Cardiac muscle cell (in vitro differentiated cells and primary cell): Measurements from ENCODE around the gene LILRB4. TPM values are rescaled to one million over a fixed set of nuclear protein-coding genes. Genes with fewer than 3 reads are reported as not detected.
"Not testable (repeated sequence)": the region's sequence is repeated elsewhere in the genome, so short reads cannot be mapped to it uniquely, and the experiment has no call there.

Experiments used
- DNase-seq, 2 donors: peaks; one replicate each; pipeline versions ENCODE4 v3.0.0 to v3.0.0-alpha.2; 2010 to 2017; ENCODE audit warnings: low read depth in 1 of 2, low spot score in 1 of 2
- H3K27ac ChIP-seq: fragments of 200-600 bp; sonication (generic); 2 replicates; pipeline ENCODE4 v1.5.1; 2016
- H3K27me3 ChIP-seq: fragments of 200-600 bp; sonication (generic); 2 replicates; pipeline ENCODE4 v1.6.0; 2016; ENCODE audit warnings: control low read depth
- H3K36me3 ChIP-seq: fragments of 200-600 bp; sonication (generic); 2 replicates; pipeline ENCODE4 v1.5.1; 2016; ENCODE audit warnings: control low read depth
- H3K4me1 ChIP-seq: fragments of 200-600 bp; sonication (generic); 2 replicates; pipeline ENCODE4 v1.8.1; 2017; ENCODE audit warnings: low read depth, mild to moderate bottlenecking, mixed run types
- H3K4me3 ChIP-seq: fragments of 200-600 bp; sonication (generic); 2 replicates; pipeline ENCODE4 v1.5.1; 2016; ENCODE audit warnings: mild to moderate bottlenecking
- H3K9me3 ChIP-seq: fragments of 200-600 bp; sonication (generic); 2 replicates; pipeline ENCODE4 v1.5.1; 2017; ENCODE audit warnings: low read depth, mild to moderate bottlenecking, control low read depth
- polyA plus RNA-seq: library from polyadenylated mRNA; unstranded; fragments of >200 nt; fragmentation: Nextera tagmentation; extraction: Ambion mirVana; gene quantifications from 2 replicates; pipeline ENCODE4 v1.2.1, GENCODE V29; 2016
- total RNA-seq: library from RNA; depleted of rRNA; stranded (reverse); fragments of >200 nt; gene quantifications from 2 replicates; pipeline ENCODE4 v1.2.3, GENCODE V29; 2016
- TF ChIP-seq, protein P1 (sequence below): IDR thresholded peaks from 2 replicates; pipeline ENCODE4 v1.5.1; 2012; ENCODE audit warnings: low read depth, mild to moderate bottlenecking, low read length

Gene LILRB4
- total and polyA plus RNA-seq, 2 experiments from 2014 or later, result not detected

DNA sequence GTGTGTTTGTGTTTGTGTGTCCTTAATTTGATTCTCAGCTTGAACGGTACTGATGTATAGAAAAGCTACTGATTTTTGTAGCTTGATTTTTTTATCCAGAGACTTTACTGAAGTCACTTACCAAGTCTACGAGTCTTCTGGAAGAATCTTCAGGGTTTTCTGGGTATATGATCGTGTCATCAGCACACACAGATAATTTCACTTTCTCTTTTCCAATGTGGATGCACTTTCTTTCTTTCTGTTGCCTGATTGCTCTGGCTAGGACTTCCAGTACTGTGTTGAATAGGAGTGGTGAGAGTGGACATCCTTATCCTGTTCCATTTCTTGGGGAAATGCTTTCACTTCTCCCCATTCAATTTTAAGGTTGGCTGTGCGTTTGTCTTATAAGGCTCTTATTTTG, 40.4 kb upstream of the LILRB4 start:
- H3K4me3 ChIP-seq, result no peak overlapping the region
- H3K4me1 ChIP-seq, result no peaks in the 10 kb centered on the region
- DNase-seq, result no peak
- no peak overlapping the region for H3K27ac ChIP-seq
- TF ChIP-seq, protein P1, sequence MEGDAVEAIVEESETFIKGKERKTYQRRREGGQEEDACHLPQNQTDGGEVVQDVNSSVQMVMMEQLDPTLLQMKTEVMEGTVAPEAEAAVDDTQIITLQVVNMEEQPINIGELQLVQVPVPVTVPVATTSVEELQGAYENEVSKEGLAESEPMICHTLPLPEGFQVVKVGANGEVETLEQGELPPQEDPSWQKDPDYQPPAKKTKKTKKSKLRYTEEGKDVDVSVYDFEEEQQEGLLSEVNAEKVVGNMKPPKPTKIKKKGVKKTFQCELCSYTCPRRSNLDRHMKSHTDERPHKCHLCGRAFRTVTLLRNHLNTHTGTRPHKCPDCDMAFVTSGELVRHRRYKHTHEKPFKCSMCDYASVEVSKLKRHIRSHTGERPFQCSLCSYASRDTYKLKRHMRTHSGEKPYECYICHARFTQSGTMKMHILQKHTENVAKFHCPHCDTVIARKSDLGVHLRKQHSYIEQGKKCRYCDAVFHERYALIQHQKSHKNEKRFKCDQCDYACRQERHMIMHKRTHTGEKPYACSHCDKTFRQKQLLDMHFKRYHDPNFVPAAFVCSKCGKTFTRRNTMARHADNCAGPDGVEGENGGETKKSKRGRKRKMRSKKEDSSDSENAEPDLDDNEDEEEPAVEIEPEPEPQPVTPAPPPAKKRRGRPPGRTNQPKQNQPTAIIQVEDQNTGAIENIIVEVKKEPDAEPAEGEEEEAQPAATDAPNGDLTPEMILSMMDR, result no peak
- no peaks in the 10 kb centered on the region for H3K9me3 ChIP-seq
- H3K27me3 ChIP-seq, result no peaks in the 10 kb centered on the region
- no peaks in the 10 kb centered on the region for H3K36me3 ChIP-seq

DNA sequence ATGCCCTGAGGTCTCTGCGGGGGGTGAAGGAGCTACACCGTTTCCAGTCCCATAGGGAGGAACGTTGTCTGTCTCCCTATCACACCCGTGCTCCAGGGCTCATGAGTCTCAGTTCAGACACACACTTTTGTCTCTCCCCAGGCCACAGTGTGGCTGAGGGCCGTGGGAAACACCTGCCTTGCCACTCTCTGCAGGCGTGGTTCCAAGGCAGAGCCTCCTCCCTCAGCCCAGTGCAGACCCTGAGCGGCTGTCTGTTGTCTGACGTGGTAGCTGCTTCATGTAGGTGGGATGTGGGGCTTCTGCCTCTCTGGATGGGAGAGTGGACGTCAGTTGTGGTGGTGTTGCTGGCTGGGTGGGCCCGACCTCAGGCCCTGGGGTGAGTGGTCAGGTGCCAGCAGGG, 38.6 kb upstream of the LILRB4 start:
- H3K27ac ChIP-seq, H3K36me3 ChIP-seq, H3K27me3 ChIP-seq, H3K4me1 ChIP-seq, H3K4me3 ChIP-seq, H3K9me3 ChIP-seq, DNase-seq: not testable (repeated sequence)

DNA sequence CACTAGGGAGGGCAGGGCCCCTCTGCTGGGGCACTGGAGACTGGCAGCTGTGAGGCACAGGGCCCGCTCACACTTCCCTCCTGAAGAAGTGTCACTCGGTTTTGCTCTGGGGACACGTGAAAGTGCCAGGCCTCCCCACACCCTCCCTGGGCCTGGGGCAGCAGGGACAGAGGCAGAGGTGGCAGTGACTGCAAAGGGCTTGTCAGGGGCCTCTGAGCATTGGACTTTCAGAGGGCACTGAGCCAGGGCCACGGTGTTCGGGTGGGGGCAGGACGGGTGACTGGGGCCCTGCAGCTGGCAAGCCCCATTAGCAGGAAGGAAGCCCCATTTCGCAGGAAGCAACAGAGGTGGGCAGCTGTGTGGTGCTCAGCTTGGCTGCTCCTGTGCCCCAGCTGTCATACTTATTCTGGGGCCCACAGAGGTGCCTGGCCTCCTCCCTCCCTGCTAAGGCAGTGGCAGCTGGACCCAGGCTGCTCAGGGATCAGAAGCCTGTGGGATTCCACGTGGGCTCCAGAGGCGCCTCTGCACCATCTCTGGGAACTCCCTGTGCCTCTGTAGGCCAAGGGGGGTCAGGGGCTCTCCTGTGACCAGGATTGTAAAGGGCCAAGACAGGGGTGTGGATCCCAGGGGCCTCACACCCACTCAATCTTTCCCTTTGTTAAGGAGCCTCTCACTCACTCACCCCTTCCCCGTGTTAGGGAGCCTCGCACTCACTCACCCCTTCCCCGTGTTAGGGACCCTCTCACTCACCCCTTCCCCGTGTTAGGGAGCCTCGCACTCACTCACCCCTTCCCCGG, 37.7 kb upstream of the LILRB4 start:
- not testable (repeated sequence) for H3K4me3 ChIP-seq, H3K27me3 ChIP-seq, H3K4me1 ChIP-seq, H3K36me3 ChIP-seq, H3K9me3 ChIP-seq, DNase-seq, H3K27ac ChIP-seq

DNA sequence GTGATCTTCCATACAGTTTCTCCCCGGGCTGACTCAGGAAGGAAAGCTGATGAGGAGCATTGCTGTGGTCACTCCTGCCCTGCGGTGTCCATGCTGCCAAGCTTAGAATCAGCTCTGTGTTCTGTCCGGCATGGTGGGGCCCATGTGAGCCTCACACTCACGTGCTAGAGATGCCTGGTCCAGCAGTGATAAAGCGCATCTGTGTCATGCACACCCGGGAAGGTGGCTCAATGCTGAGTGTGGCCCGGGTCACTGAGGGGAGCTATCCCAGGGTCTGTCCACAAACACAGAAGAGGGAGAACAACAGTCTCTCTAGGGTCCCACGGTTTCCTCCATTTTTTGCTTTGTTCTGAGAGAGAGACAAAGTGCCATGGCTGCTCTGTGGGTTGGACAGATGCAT, 36.0 kb upstream of the LILRB4 start:
- Histone ChIP-seq H3K27ac (no peak overlapping the region), H3K27me3 (no peaks in the 10 kb centered on the region), H3K4me1 (no peaks in the 10 kb centered on the region), H3K9me3 (no peaks in the 10 kb centered on the region), H3K36me3 (no peaks in the 10 kb centered on the region), H3K4me3 (no peak overlapping the region)
- no peak for DNase-seq
- TF ChIP-seq, protein P1, result no peak

DNA sequence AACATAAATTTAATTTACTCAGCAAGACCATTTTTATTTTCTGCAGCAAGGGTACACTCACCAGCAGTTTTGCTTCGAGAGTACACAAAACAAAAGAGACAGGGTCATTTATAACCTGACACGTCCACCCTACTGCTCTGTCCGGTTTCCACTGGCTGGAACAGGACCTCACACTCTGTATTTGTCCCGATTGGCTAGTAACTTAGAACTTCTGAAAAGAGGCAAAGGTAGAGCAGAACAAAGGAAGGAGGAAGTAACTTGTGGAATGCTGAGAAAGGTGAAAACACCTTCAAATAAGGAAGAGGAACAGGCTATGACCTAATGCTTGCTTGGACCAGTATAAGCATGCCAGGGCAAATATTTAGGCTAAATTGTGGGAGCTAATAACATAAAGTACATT, 34.9 kb upstream of the LILRB4 start:
- not testable (repeated sequence) for H3K4me1 ChIP-seq, H3K36me3 ChIP-seq, H3K27ac ChIP-seq, H3K27me3 ChIP-seq, H3K4me3 ChIP-seq, DNase-seq, H3K9me3 ChIP-seq

DNA sequence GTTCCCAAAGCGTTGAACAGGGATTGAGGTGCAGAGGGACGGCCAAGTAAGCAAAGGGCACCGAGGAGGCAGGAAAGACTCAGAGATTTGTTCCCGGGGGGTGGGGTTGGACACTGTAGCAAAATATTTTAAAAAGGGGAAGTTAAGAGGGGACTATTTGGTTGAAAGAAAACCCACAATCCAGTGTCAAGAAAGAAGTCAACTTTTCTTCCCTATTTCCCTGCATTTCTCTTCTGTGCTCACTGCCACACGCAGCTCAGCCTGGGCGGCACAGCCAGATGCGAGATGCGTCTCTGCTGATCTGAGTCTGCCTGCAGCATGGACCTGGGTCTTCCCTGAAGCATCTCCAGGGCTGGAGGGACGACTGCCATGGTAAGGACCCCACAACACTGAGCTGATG, 32.5 kb upstream of the LILRB4 start, which contains the start of gene LILRB1:
Gene LILRB1 (plus strand): TSS at position 223 of the 400 bp plus-strand sequence. CDS start 590 bp downstream, outside the sequence.
- H3K27me3 ChIP-seq, H3K4me3 ChIP-seq, H3K27ac ChIP-seq, H3K36me3 ChIP-seq, DNase-seq, H3K4me1 ChIP-seq, H3K9me3 ChIP-seq: not testable (repeated sequence)

DNA sequence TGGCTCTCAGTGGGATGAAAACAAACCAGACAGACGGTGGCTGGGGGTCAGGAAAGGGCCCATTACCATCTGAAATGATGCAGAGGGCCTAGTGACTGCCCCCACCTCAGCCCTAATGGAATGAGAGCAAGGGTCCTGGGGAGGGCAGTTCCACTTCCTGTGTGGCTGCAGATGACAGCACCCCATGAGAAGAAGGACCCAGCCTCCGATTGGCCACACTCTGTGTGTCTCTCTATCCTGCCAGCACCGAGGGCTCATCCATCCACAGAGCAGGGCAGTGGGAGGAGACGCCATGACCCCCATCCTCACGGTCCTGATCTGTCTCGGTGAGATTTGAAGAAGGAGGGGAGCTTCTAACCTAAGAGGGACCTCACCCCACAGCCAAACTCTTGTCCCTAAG, 32.0 kb upstream of the LILRB4 start:
- Histone ChIP-seq H3K4me3 (no peak overlapping the region), H3K36me3 (no peaks in the 10 kb centered on the region), H3K27ac (no peak overlapping the region), H3K4me1 (no peaks in the 10 kb centered on the region), H3K27me3 (no peaks in the 10 kb centered on the region), H3K9me3 (no peaks in the 10 kb centered on the region)
- DNase-seq, result no peak
- TF ChIP-seq, protein P1, result no peak

DNA sequence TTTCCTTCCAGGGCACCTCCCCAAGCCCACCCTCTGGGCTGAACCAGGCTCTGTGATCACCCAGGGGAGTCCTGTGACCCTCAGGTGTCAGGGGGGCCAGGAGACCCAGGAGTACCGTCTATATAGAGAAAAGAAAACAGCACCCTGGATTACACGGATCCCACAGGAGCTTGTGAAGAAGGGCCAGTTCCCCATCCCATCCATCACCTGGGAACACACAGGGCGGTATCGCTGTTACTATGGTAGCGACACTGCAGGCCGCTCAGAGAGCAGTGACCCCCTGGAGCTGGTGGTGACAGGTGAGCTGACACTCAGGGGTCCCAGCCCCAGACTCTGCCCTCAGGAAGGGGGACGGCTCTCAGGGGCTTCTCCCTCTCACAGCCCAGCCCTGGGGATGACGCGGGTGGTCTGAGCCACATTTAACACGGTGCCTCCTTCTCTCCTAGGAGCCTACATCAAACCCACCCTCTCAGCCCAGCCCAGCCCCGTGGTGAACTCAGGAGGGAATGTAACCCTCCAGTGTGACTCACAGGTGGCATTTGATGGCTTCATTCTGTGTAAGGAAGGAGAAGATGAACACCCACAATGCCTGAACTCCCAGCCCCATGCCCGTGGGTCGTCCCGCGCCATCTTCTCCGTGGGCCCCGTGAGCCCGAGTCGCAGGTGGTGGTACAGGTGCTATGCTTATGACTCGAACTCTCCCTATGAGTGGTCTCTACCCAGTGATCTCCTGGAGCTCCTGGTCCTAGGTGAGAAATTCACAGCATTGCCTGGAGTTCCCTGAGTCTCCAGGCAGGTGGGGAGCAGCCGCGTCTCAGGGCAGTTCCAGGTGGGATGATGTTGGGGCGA, 31.1 kb upstream of the LILRB4 start:
- not testable (repeated sequence) for H3K4me1 ChIP-seq, H3K9me3 ChIP-seq, H3K4me3 ChIP-seq, H3K27ac ChIP-seq, H3K27me3 ChIP-seq, H3K36me3 ChIP-seq, DNase-seq

DNA sequence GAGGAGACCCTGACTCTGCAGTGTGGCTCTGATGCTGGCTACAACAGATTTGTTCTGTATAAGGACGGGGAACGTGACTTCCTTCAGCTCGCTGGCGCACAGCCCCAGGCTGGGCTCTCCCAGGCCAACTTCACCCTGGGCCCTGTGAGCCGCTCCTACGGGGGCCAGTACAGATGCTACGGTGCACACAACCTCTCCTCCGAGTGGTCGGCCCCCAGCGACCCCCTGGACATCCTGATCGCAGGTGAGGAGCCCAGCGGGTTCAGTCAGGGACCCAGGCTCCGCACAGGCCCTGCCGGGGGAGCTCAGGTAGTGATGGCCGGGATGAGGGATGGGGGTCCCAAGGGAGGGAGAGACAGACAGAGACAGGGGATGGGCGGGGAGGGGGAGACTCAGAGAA, 30.3 kb upstream of the LILRB4 start:
- H3K27me3 ChIP-seq, H3K4me3 ChIP-seq, DNase-seq, H3K4me1 ChIP-seq, H3K9me3 ChIP-seq, H3K36me3 ChIP-seq, H3K27ac ChIP-seq: not testable (repeated sequence)
